Measurements from ENCODE around the gene NFYA. TPM values are rescaled to one million over a fixed set of nuclear protein-coding genes. Genes with fewer than 3 reads are reported as not detected.

The NFYA gene
- total and polyA plus RNA-seq, 2 of the 4 experiments (the other 2 are of a cell fraction): 10.9 to 28.5 TPM

DNA sequence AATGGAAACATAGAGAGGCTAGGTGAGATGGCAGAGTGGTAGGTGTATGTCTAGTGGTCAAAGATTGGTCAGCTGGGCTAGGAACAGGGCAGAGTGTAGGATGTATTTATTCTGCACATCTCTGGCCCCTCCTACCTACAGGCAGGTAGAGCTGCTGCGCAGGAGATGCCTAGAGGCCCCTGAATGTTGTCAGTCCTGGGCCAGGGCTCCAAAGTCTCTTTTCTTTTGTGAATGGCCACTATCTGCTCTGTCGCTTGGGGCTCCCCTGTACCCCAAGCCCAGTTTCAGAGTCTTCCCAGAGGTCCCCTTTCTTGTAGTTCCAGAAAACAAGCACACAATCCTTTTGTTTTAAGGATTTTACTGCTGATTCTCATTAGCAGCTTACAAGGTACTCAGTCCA, 25.5 kb upstream of the NFYA start:
- Histone ChIP-seq H3K9me3 (ENCODE audit: control insufficient read depth, insufficient read depth, low read length) (no peaks in the 10 kb centered on the region), H3K79me1 (ENCODE audit: low read depth in 1 of 2, low read length in 2 of 2) (no peaks in the 10 kb centered on the region), H3K56ac (ENCODE audit: extremely low read depth, insufficient read depth, low read length) (no peak overlapping the region), H2BK120ac (ENCODE audit: low read depth, low read length) (no peak overlapping the region), H4K5ac (ENCODE audit: low read depth, low read length) (no peak overlapping the region), H3K14ac (replicated peaks; ENCODE audit: low read depth, low read length) (no peak overlapping the region), H3K27me3 (ENCODE audit: control insufficient read depth, insufficient read depth, low read length) (peaks cover 15% of the 10 kb centered on the region), H3K4me1 (ENCODE audit: control insufficient read depth, insufficient read depth, low read length) (no peaks in the 10 kb centered on the region), H2BK5ac (ENCODE audit: low read depth, low read length, poor library complexity, severe bottlenecking) (no peak overlapping the region), H3K4me3 (ENCODE audit: insufficient read depth, low read depth, low read length) (no peak overlapping the region), H3K4me2 (ENCODE audit: low read depth, low read length) (no peak overlapping the region), H2BK15ac (ENCODE audit: low read depth, low read length) (no peak overlapping the region), H3K23ac (ENCODE audit: low read depth, low read length) (no peak overlapping the region), H3K9ac (ENCODE audit: low read depth, low read length) (no peak overlapping the region), H4K91ac (ENCODE audit: insufficient read depth, low read depth, low read length) (no peak overlapping the region), H3K4ac (ENCODE audit: low read depth, low read length) (no peak overlapping the region), H3K36me3 (ENCODE audit: control insufficient read depth, insufficient read depth, low read length) (no peaks in the 10 kb centered on the region), H4K20me1 (ENCODE audit: insufficient read depth, low read length) (no peaks in the 10 kb centered on the region), H2AFZ (replicated peaks; ENCODE audit: low read length, poor library complexity) (no peak overlapping the region), H2AK9ac (replicated peaks; ENCODE audit: low read depth, low read length, poor library complexity) (no peak overlapping the region), H3K9me1 (ENCODE audit: insufficient read depth, low read length) (0 out of 2 replicates have a peak, but pooled peaks cover 4% of the 10 kb centered on the region), H2AK5ac (ENCODE audit: low read depth, low read length) (no peak overlapping the region), H3K18ac (ENCODE audit: low read depth, low read length) (no peak overlapping the region), H4K8ac (ENCODE audit: low read depth in 2 of 2, low read length in 2 of 2) (no peak overlapping the region), H2BK20ac (ENCODE audit: low read depth, low read length) (no peak overlapping the region), H3K27ac (ENCODE audit: insufficient read depth, low read length) (no peak overlapping the region)
- ATAC-seq (ENCODE audit: low read depth) (no peak), DNase-seq (no peak)
- in situ Hi-C loops (cut with MboI; ENCODE audit: low sequenced_read_pairs) (loop anchor here (25.0 kb wide), 2 partner anchors 1060 to 1685 kb away; no protein-coding TSS in a partner anchor), intact Hi-C loops (cut with micrococcal nuclease) (no loop called here), dilution Hi-C loops (cut with HindIII; ENCODE audit: low sequenced_read_pairs, unreplicated experiment) (no loop called here)
- ChIA-PET POLR2A (ENCODE audit: unreplicated experiment) (no interaction called here), CTCF (no interaction called here)
- WGBS, 2 experiments (ENCODE audit: extremely low coverage in 2 of 2, insufficient read length in 1 of 2): 57% methylated on average over 1 of the region's 2 CpGs; no CpG with 5 or more reads in 1 of the 2 experiments
- no TSS peak for BruUV-seq (replicated peaks)
- TF ChIP-seq, protein P1, sequence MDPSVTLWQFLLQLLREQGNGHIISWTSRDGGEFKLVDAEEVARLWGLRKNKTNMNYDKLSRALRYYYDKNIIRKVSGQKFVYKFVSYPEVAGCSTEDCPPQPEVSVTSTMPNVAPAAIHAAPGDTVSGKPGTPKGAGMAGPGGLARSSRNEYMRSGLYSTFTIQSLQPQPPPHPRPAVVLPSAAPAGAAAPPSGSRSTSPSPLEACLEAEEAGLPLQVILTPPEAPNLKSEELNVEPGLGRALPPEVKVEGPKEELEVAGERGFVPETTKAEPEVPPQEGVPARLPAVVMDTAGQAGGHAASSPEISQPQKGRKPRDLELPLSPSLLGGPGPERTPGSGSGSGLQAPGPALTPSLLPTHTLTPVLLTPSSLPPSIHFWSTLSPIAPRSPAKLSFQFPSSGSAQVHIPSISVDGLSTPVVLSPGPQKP (IDR thresholded peaks at IDR 0.05; ENCODE audit: borderline replicate concordance, low read depth, low read length): no peak
- no peak for TF ChIP-seq NFE2L2 (IDR thresholded peaks at IDR 0.05; ENCODE audit: low read depth, low read length)
- TF ChIP-seq MAZ (IDR thresholded peaks at IDR 0.05; ENCODE audit: borderline replicate concordance, low read depth, low read length): no peak
- TF ChIP-seq SMC3 (IDR thresholded peaks at IDR 0.05; ENCODE audit: low read depth, low read length): no peak
- TF ChIP-seq CEBPB (IDR thresholded peaks at IDR 0.05; ENCODE audit: low read depth, low read length): no peak
- no peak for TF ChIP-seq USF2 (IDR thresholded peaks at IDR 0.05; ENCODE audit: low read depth, low read length)
- no peak for TF ChIP-seq MAFK (IDR thresholded peaks at IDR 0.05; ENCODE audit: low read depth, low read length)
- no peak for TF ChIP-seq RFX5 (IDR thresholded peaks at IDR 0.05; ENCODE audit: low read depth, low read length)
- no peak for TF ChIP-seq RCOR1 (IDR thresholded peaks at IDR 0.05; ENCODE audit: insufficient replicate concordance, low read length)
- TF ChIP-seq RAD21 (IDR thresholded peaks at IDR 0.05; ENCODE audit: low read length): no peak
- no peak for TF ChIP-seq BHLHE40 (IDR thresholded peaks at IDR 0.05; ENCODE audit: low read depth, low read length)
- TF ChIP-seq CHD1 (IDR thresholded peaks at IDR 0.05; ENCODE audit: low read depth, low read length): no peak
- TF ChIP-seq MXI1 (IDR thresholded peaks at IDR 0.05; ENCODE audit: borderline replicate concordance, low read depth, low read length): no peak
- no peak for TF ChIP-seq POLR2A (IDR thresholded peaks at IDR 0.05; ENCODE audit: low read depth, low read length)
- no peak for TF ChIP-seq CTCF (conservative IDR thresholded peaks at IDR 0.05; ENCODE audit: low read depth, low read length)
- no peak for TF ChIP-seq FOS (IDR thresholded peaks at IDR 0.05; ENCODE audit: low read depth, low read length)

Data from IMR-90 (cell line).